GM18951 (cell line): ENCODE data around the gene EPS15.
"Not testable (repeated sequence)": the region's sequence is repeated elsewhere in the genome, so short reads cannot be mapped to it uniquely, and the experiment has no call there.

Source experiments
- POLR2A ChIP-seq: IDR thresholded peaks from 4 replicates; pipeline ENCODE4 v1.6.1; 2011; ENCODE audit warnings: mild to moderate bottlenecking; ENCODE audit not compliant: insufficient read length, insufficient read depth; ENCODE audit errors: extremely low read depth
- in situ Hi-C: fragments of 300-500 bp; cut with MboI; formaldehyde crosslinking; loops from one replicate; pipeline ENCODE4 v1.12.0; 2022; ENCODE audit warnings: low sequenced_read_pairs, mixed read lengths, inconsistent platforms; ENCODE audit not compliant: unreplicated experiment

Gene EPS15

GRCh38 chr1:51489472-51489871, 29.6 kb downstream of the EPS15 start:
- no peak for TF ChIP-seq POLR2A
- in situ Hi-C loops, result no loop called here

- in situ Hi-C loops, result no loop called here
- no peak for TF ChIP-seq POLR2A
Measured at GRCh38 chr1:51488372-51489050, 30.6 kb downstream of the EPS15 start.

DNA sequence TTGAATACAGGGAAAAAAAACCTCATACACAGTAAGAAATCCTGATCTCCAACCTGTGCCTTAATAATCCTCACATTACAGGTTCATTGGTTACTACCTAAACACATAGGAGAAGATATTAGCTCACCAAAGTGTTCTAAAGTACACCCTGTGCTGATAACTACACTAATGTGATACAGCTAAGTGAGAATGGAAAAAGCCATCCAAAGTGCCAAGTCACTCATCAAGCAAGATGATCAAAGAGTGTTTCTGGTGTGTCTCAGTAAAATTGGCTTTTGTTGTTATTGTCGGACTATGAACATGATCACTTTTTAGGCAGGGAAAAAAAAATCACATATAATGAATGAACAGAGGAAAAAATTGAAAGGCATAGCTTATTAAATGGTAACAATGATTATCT, 31.4 kb downstream of the EPS15 start:
- in situ Hi-C loops, result no loop called here
- TF ChIP-seq POLR2A, result no peak

- TF ChIP-seq POLR2A, result no peak
- in situ Hi-C loops, result no loop called here
Measured at GRCh38 chr1:51484591-51484990, 34.5 kb downstream of the EPS15 start.

DNA sequence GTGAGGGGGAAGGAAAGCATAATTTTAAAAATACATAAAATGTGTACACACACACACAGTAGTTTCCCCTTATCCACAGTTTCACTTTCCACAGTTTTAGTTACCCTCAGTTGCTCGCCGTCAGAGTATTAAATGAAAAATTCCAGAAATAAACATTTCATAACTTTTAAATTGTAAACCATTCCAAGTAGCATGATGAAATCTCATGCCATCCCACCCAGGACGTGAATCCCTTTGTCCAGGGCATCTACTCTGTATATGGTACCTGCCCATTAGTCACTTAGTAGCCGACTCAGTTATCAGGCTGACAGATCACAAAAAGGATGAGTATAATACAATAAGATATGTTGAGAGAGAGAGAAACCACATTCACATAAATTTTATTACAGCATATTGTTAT, 36.2 kb downstream of the EPS15 start:
- no peak for TF ChIP-seq POLR2A

DNA sequence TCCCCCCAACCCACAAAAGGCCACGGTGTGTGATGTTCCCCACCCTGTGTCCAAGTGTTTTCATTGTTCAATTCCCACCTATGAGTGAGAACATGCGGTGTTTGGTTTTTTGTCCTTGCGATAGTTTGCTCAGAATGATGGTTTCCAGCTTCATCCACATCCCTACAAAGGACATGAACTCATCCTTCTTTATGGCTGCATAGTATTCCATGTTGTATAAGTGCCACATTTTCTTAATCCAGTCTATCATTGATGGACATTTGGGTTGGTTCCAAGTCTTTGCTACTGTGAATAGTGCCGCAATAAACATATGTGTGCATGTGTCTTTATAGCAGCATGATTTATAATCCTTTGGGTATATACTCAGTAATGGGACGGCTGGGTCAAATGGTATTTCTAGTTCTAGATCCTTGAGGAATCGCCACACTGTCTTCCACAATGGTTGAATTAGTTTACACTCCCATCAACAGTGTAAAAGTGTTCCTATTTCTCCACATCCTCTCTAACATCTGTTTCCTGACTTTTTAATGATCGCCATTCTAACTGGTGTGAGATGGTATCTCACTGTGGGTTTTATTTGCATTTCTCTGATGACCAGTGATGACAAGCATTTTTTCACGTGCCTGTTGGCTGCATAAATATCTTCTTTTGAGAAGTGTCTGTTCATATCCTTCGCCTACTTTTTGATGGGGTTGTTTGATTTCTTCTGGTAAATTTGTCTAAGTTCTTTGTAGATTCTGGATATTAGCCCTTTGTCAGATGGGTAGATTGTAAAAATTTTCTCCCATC, 44.0 kb downstream of the EPS15 start:
- in situ Hi-C loops, result not testable (repeated sequence)

More for the DNA sequence above, 36.2 kb downstream of the EPS15 start:
- in situ Hi-C loops, result no loop called here

- in situ Hi-C loops, result no loop called here
- TF ChIP-seq POLR2A, result no peak
Measured at GRCh38 chr1:51473331-51474115, 45.5 kb downstream of the EPS15 start.

DNA sequence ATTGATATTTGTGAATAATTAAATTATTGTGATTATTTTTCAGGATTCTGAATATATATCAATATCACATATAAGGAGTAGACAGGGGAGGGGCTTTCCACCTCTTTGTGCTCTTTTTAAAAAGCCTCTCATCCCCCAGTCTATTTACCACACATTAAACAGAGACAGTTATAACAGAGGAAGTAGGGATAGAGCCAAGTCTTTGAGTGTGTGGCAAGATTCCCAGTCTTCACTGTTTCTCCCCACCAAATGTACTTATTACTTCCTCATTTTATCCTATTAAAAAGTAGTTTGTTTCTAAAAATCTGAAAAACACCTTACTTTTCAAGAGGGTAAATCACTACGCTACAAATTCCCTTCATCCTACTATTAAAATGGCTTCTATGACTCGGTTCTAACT, 46.7 kb downstream of the EPS15 start:
- in situ Hi-C loops, result no loop called here
- no peak for TF ChIP-seq POLR2A

DNA sequence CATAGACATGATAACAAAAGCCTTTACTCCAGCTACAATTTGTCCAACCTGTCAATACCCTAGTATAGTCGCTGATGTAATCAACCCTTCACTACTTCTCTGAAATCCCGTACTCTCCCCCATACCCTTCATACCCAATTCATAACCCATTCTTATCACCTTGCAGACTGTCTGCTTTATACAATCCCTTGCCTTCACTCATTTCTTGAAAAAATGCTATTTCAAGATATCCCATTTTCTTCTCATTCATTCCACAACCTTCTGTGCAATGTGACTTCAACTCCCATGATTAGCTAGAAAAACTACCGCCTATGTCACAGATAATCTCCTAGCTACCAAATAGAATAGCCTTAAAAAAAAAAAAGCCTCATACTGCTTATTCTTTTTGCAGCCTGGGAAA, 49.5 kb downstream of the EPS15 start:
- in situ Hi-C loops, result no loop called here
- no peak for TF ChIP-seq POLR2A

GRCh38 chr1:51464828-51465227, 54.2 kb downstream of the EPS15 start:
- in situ Hi-C loops, result no loop called here
- TF ChIP-seq POLR2A, result no peak

GRCh38 chr1:51463561-51463960, 55.5 kb downstream of the EPS15 start:
- TF ChIP-seq POLR2A, result no peak
- in situ Hi-C loops, result no loop called here

- in situ Hi-C loops, result not testable (repeated sequence)
Measured at GRCh38 chr1:51462289-51462688, 56.8 kb downstream of the EPS15 start.

- TF ChIP-seq POLR2A, result no peak
- in situ Hi-C loops, result no loop called here
Measured at GRCh38 chr1:51454554-51454953, 64.5 kb downstream of the EPS15 start.

GRCh38 chr1:51453010-51453409, 66.1 kb downstream of the EPS15 start:
- in situ Hi-C loops, result no loop called here
- no peak for TF ChIP-seq POLR2A

- in situ Hi-C loops, result not testable (repeated sequence)
Measured at GRCh38 chr1:51448844-51449454, 70.1 kb downstream of the EPS15 start.
